ENCODE results near the gene GRK6. TPM values are rescaled to one million over a fixed set of nuclear protein-coding genes. Genes with fewer than 3 reads are reported as not detected.

Gene GRK6
- total and polyA plus RNA-seq, 9 of the 15 experiments (the other 6 are each of a cell fraction or from before 2014, with no cell fraction given): 0.63 to 122 (median 44.5) TPM

DNA sequence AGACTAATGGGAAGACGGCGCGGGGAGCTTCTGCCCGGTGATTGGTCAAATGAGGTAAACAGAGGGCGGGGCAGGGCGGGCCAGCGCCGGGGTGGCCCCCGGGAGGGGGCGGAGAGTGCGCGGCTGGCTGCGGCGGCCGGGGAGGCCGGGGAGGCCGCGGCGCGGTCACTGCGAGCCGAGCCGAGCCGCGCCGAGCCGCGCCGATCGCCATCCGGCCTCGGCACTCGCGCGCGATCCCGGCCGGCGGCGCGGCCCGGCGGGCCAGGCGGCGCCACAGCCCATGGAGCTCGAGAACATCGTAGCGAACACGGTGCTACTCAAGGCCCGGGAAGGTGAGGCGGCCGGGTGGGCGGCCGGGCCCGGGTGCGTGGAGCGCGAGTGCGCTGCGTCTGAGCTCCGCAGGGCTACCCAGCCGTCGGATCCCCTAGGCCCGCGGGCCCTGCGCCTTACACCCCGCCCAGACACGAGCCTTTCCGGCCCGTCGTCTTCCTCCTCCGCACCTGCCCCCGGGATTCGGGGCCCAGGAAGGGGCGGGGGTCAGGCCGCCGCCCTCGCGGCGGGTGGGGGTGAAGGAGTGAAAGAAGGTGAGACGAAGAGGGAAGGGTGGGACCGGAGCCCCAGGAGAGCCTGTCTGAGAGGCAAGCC, at the start of gene GRK6 (continued):
- TF ChIP-seq SIN3A (IDR thresholded peaks at IDR 0.05; ENCODE audit: borderline replicate concordance in 2 of 2, control insufficient read depth in 1 of 2, low read depth in 2 of 2, low read length in 2 of 2): 0 out of 4 replicates have a peak, but pooled peaks of 1 of the 2 experiments have one; percentile 50
- TF ChIP-seq EGR1 (conservative IDR thresholded peaks at IDR 0.05): peak; percentile 85
- TF ChIP-seq ZNF830 (CRISPR knock-in tag; IDR thresholded peaks at IDR 0.05): peak; percentile 33; the same call in 1 of the 2 replicates
- TF ChIP-seq, protein P1, sequence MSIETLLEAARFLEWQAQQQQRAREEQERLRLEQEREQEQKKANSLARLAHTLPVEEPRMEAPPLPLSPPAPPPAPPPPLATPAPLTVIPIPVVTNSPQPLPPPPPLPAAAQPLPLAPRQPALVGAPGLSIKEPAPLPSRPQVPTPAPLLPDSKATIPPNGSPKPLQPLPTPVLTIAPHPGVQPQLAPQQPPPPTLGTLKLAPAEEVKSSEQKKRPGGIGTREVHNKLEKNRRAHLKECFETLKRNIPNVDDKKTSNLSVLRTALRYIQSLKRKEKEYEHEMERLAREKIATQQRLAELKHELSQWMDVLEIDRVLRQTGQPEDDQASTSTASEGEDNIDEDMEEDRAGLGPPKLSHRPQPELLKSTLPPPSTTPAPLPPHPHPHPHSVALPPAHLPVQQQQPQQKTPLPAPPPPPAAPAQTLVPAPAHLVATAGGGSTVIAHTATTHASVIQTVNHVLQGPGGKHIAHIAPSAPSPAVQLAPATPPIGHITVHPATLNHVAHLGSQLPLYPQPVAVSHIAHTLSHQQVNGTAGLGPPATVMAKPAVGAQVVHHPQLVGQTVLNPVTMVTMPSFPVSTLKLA (conservative IDR thresholded peaks at IDR 0.05): no peak
- peak; percentile 77 for TF ChIP-seq RBFOX2 (IDR thresholded peaks at IDR 0.05; ENCODE audit: low read depth, low read length)
- TF ChIP-seq RNF2 (IDR thresholded peaks at IDR 0.05): 0 out of 2 replicates have a peak, but pooled peaks have one; percentile 23
- TF ChIP-seq MYC (IDR thresholded peaks at IDR 0.05; ENCODE audit: low read depth, low read length): peak; percentile 42; the same call in 1 of the 2 replicates
- no peak for TF ChIP-seq MYC (CRISPR knock-in tag; IDR thresholded peaks at IDR 0.05; ENCODE audit: borderline replicate concordance, low read depth)
- peak; percentile 1 for TF ChIP-seq ASH1L (IDR thresholded peaks at IDR 0.05; ENCODE audit: borderline replicate concordance, low read depth, partially characterized antibody)
- TF ChIP-seq, protein P2, sequence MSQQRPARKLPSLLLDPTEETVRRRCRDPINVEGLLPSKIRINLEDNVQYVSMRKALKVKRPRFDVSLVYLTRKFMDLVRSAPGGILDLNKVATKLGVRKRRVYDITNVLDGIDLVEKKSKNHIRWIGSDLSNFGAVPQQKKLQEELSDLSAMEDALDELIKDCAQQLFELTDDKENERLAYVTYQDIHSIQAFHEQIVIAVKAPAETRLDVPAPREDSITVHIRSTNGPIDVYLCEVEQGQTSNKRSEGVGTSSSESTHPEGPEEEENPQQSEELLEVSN (IDR thresholded peaks at IDR 0.05; ENCODE audit: borderline replicate concordance in 1 of 2, extremely low read depth in 1 of 2, insufficient read depth in 1 of 2, insufficient read length in 1 of 2, low read depth in 1 of 2, low read length in 1 of 2, poor library complexity in 1 of 2, severe bottlenecking in 1 of 2): peak in 1 of 2 experiments; percentile 50
- TF ChIP-seq, protein P3, sequence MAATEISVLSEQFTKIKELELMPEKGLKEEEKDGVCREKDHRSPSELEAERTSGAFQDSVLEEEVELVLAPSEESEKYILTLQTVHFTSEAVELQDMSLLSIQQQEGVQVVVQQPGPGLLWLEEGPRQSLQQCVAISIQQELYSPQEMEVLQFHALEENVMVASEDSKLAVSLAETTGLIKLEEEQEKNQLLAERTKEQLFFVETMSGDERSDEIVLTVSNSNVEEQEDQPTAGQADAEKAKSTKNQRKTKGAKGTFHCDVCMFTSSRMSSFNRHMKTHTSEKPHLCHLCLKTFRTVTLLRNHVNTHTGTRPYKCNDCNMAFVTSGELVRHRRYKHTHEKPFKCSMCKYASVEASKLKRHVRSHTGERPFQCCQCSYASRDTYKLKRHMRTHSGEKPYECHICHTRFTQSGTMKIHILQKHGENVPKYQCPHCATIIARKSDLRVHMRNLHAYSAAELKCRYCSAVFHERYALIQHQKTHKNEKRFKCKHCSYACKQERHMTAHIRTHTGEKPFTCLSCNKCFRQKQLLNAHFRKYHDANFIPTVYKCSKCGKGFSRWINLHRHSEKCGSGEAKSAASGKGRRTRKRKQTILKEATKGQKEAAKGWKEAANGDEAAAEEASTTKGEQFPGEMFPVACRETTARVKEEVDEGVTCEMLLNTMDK (IDR thresholded peaks at IDR 0.05; ENCODE audit: borderline replicate concordance, insufficient read depth, low read depth, low read length, poor library complexity, severe bottlenecking): no peak
- peak; percentile 97 for TF ChIP-seq CHD1 (IDR thresholded peaks at IDR 0.05; ENCODE audit: low read length)
- peak; percentile 16; the same call in 1 of the 2 replicates for TF ChIP-seq NR2C2 (CRISPR knock-in tag; IDR thresholded peaks at IDR 0.05)
- TF ChIP-seq NR2C2 (tag; IDR thresholded peaks at IDR 0.05): no peak
- no peak for TF ChIP-seq NR2C1 (IDR thresholded peaks at IDR 0.05)
- TF ChIP-seq NR2C1 (tag; IDR thresholded peaks at IDR 0.05): no peak
- TF ChIP-seq SMAD4 (CRISPR knock-in tag; conservative IDR thresholded peaks at IDR 0.05): peak; percentile 70
- no peak for TF ChIP-seq JUND (IDR thresholded peaks at IDR 0.05; ENCODE audit: borderline replicate concordance, low read depth, low read length)
- TF ChIP-seq JUND (tag; IDR thresholded peaks at IDR 0.05; ENCODE audit: borderline replicate concordance, low read depth, low read length): no peak

Measured in K562 (cell line).